ENCODE data around the gene USH1C.

DNA sequence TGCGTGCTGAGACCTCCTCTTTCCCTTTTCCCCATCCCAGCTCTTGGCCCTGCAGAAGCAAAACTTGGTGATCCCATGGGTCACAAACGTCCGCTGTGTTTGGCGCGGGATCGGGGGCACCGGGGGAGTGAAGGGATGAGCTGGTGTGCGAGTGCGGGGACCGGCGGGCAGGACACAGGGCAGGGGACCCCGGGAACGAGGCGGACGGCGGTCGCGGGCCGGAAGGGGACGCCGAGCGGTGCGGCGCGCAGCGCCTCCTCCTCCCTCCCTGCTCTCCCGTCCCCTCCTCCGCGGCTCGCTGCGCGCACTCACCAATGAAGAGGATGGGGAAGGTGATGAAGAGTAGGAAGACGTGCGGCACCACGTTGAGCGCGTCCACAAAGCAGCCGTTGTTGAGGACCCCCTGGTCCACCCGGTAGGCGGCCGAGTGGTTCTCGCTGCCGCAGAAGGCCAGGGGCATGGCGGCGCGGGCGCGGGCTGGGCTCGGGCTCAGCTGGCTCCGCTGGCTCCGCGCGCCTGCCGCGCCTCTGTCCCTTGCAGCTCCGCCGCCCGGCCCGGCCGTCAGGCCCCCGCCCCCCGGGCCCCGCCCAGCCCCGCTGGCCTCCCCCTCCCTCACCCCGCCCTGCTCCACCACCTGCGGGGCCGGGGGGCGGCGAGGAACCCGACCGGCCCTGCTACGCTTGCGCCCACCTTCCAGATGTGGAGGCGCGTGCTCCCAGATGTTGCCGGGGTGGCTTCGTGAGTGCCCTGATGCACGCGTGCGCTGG is 67.7 kb downstream of the USH1C start, which contains the start of gene ABCC8:
- TF ChIP-seq CTCF (IDR thresholded peaks at IDR 0.05) (no peak), POLR2A (IDR thresholded peaks at IDR 0.05) (no peak)

Data from tibial nerve (tissue), 3 donors.